Astrocyte (in vitro differentiated cells and primary cell): ENCODE results near the gene CRELD1. TPM values are rescaled to one million over a fixed set of nuclear protein-coding genes. Genes with fewer than 3 reads are reported as not detected.

ENCODE experiments used
- DNase-seq: peaks from one replicate; pipeline ENCODE4 v3.0.0-alpha.2; 2010; ENCODE audit warnings: low read depth
- FAIRE-seq: peaks from 2 replicates; lab custom pipeline; 2011; peaks lifted over from hg19 to GRCh38; lab: Jason Lieb, UNC
- H2AFZ ChIP-seq: 2 replicates; pipeline ENCODE4 v1.6.0; 2012; ENCODE audit warnings: low read depth, low read length, inconsistent platforms
- H3K27ac ChIP-seq: 2 replicates; pipeline ENCODE4 v1.5.1; 2011; ENCODE audit warnings: low read depth, low read length, inconsistent platforms
- H3K27me3 ChIP-seq: 2 replicates; pipeline ENCODE4 v1.6.0; 2011; ENCODE audit warnings: low read length, inconsistent platforms; ENCODE audit not compliant: insufficient read depth
- H3K36me3 ChIP-seq: 2 replicates; pipeline ENCODE4 v1.5.1; 2011; ENCODE audit warnings: low read length, inconsistent platforms; ENCODE audit not compliant: insufficient read depth
- H3K4me1 ChIP-seq: 2 replicates; pipeline ENCODE4 v1.5.1; 2011; ENCODE audit warnings: low read length, inconsistent platforms; ENCODE audit not compliant: insufficient read depth
- H3K4me2 ChIP-seq: 2 replicates; pipeline ENCODE4 v1.6.0; 2012; ENCODE audit warnings: low read length, inconsistent platforms
- H3K4me3 ChIP-seq: 2 replicates; pipeline ENCODE4 v1.5.1; 2011; ENCODE audit warnings: low read depth, mild to moderate bottlenecking, low read length, inconsistent platforms; ENCODE audit not compliant: insufficient read depth
- H3K79me2 ChIP-seq: 2 replicates; pipeline ENCODE4 v1.6.0; 2012; ENCODE audit warnings: mild to moderate bottlenecking, low read length, inconsistent platforms; ENCODE audit not compliant: insufficient read depth
- H3K9ac ChIP-seq: 2 replicates; pipeline ENCODE4 v1.6.0; 2012; ENCODE audit warnings: mild to moderate bottlenecking, low read length, inconsistent platforms
- H3K9me3 ChIP-seq: 2 replicates; pipeline ENCODE4 v1.5.1; 2012; ENCODE audit warnings: low read depth, mild to moderate bottlenecking, low read length, inconsistent platforms; ENCODE audit not compliant: insufficient read depth
- H4K20me1 ChIP-seq: 2 replicates; pipeline ENCODE4 v1.6.0; 2012; ENCODE audit warnings: low read length, inconsistent platforms; ENCODE audit not compliant: insufficient read depth
- H3K27ac Mint-ChIP-seq: one replicate; pipeline ENCODE4 v1.8.0; 2021; ENCODE audit warnings: mild to moderate bottlenecking, mixed read lengths; ENCODE audit not compliant: unreplicated experiment
- H3K27me3 Mint-ChIP-seq: one replicate; pipeline ENCODE4 v1.8.0; 2021; ENCODE audit warnings: low read depth, mixed read lengths; ENCODE audit not compliant: unreplicated experiment
- H3K36me3 Mint-ChIP-seq: one replicate; pipeline ENCODE4 v1.8.0; 2021; ENCODE audit warnings: low read depth, mixed read lengths; ENCODE audit not compliant: unreplicated experiment
- H3K4me1 Mint-ChIP-seq: one replicate; pipeline ENCODE4 v1.8.0; 2021; ENCODE audit warnings: low read depth, mixed read lengths; ENCODE audit not compliant: unreplicated experiment
- H3K4me3 Mint-ChIP-seq: one replicate; pipeline ENCODE4 v1.8.0; 2021; ENCODE audit warnings: mild to moderate bottlenecking, moderate library complexity, mixed read lengths; ENCODE audit not compliant: unreplicated experiment
- H3K9me3 Mint-ChIP-seq: one replicate; pipeline ENCODE4 v1.8.0; 2021; ENCODE audit warnings: mild to moderate bottlenecking, mixed read lengths; ENCODE audit not compliant: unreplicated experiment
- EZH2 ChIP-seq: IDR thresholded peaks from 2 replicates; pipeline ENCODE4 v1.6.1; 2012; ENCODE audit warnings: mild to moderate bottlenecking, low read length, inconsistent platforms; ENCODE audit not compliant: insufficient read depth
- total RNA-seq: library from RNA; stranded (reverse); gene quantifications from 2 replicates; pipeline ENCODE4 v1.2.1, GENCODE V29; 2021
- TF ChIP-seq, protein P1 (sequence below): IDR thresholded peaks from 2 replicates; pipeline ENCODE4 v1.5.1; 2011; ENCODE audit warnings: low read depth, mild to moderate bottlenecking, inconsistent platforms, low read length, moderate library complexity; ENCODE audit not compliant: insufficient read depth

The CRELD1 gene
- total RNA-seq, 1 donor from 2014 or later = 18.8 TPM

DNA sequence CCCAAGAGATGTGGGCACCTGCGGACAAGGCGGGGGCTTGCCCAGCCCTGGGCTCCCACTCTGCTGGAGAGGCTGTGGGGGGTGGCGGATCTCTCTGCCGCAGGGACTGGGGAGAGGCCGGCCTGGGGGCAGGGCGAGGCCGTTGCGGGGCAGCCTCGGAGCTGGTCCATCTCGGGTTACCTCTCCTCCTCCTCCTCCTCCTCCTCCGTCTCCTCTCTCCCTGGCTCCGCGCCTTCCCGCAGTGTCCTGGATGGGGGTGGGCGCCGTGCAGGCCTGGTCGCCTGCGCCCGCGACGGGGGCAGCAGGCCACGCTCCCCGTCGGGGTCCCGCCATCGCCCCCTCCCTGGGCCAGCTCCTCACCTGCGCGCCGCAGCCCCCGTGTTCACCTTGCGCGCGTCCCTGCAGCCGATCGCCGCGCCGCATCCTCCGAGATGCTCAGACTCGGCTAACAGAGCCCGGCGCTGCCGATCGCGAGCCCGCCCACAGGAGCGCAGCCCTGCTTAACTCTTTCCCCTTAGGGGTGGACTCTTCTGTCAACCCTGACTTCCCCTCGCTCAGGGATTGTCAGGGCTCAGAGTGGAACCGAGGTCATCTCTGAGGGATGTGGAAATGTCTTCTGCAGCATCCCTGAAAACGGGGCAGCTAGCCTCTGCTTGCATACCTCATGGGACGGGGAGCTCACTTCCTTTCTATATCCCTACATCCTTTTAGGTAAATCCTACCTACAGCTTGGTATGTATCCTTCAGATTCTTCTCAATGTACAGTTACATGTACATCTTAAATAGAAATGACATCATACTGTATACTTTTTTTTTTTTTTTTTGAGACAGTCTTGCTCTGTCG, 18.6 kb downstream of the CRELD1 start, which contains the start of gene PRRT3:
Gene PRRT3, minus strand, starts transcription at position 447 of the 844 bp plus-strand sequence. CDS start 2,293 bp downstream, outside the sequence.
- Mint-ChIP-seq H3K27me3 (peaks cover 22% of the 10 kb centered on the region), H3K9me3 (no peaks in the 10 kb centered on the region), H3K27ac (peak within 1 kb of the TSS; percentile 75), H3K4me3 (peak within 1 kb of the TSS; percentile 76), H3K4me1 (no peaks in the 10 kb centered on the region), H3K36me3 (peaks cover 5% of the 10 kb centered on the region)
- peak within 1 kb of the TSS; percentile 89 for H3K4me2 ChIP-seq
- H3K27ac ChIP-seq = no peak within 1 kb of the TSS
- no peak for FAIRE-seq
- peaks cover 7% of the 10 kb centered on the region for H3K4me1 ChIP-seq
- no peaks in the 10 kb centered on the region for H3K36me3 ChIP-seq
- no peak for TF ChIP-seq EZH2
- H3K9ac ChIP-seq = peak within 1 kb of the TSS; percentile 56
- no peaks in the 10 kb centered on the region for H3K27me3 ChIP-seq
- H3K9me3 ChIP-seq = no peaks in the 10 kb centered on the region
- no peaks in the 10 kb centered on the region for H3K79me2 ChIP-seq
- DNase-seq = peak; percentile 18
- no peaks in the 10 kb centered on the region for H4K20me1 ChIP-seq
- H2AFZ ChIP-seq = peak within 1 kb of the TSS; percentile 77
- H3K4me3 ChIP-seq = peak within 1 kb of the TSS; percentile 66

DNA sequence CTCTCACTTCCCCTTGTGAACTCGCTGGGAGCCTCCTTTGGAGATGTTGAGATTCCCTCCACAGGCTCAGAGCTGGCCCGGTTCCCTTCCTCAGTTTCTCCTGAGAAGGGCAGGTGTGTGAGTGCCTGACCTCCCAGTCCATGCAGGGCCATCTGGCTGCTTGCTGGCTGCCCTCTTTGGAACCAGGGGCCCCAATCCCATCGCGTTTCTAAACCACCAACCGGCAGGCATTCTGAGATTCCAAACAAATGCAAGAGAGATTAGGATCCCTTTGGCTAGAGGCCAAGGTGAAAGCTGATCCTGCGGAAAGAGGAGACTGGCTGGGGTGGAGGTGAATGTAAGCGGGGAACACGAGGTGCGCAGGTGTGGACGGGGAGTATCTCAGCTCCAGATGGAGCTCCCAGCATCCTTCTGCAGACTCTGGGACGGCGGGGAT, 21.5 kb downstream of the CRELD1 start:
- no peaks in the 10 kb centered on the region for H3K27me3 ChIP-seq
- peaks cover 7% of the 10 kb centered on the region for H3K4me1 ChIP-seq
- no peaks in the 10 kb centered on the region for H3K36me3 ChIP-seq
- no peaks in the 10 kb centered on the region for H4K20me1 ChIP-seq
- H3K27ac ChIP-seq = no peak overlapping the region
- H3K4me3 Mint-ChIP-seq = no peak overlapping the region
- no peak overlapping the region for H3K27ac Mint-ChIP-seq
- no peak overlapping the region for H3K4me3 ChIP-seq
- no peak overlapping the region for H3K9ac ChIP-seq
- H2AFZ ChIP-seq = no peak overlapping the region
- no peaks in the 10 kb centered on the region for H3K9me3 ChIP-seq
- no peaks in the 10 kb centered on the region for H3K9me3 Mint-ChIP-seq
- peaks cover 2% of the 10 kb centered on the region for H3K36me3 Mint-ChIP-seq
- FAIRE-seq = no peak
- H3K27me3 Mint-ChIP-seq = peaks cover 16% of the 10 kb centered on the region
- no peak overlapping the region for H3K4me2 ChIP-seq
- no peaks in the 10 kb centered on the region for H3K79me2 ChIP-seq
- TF ChIP-seq, protein P1, sequence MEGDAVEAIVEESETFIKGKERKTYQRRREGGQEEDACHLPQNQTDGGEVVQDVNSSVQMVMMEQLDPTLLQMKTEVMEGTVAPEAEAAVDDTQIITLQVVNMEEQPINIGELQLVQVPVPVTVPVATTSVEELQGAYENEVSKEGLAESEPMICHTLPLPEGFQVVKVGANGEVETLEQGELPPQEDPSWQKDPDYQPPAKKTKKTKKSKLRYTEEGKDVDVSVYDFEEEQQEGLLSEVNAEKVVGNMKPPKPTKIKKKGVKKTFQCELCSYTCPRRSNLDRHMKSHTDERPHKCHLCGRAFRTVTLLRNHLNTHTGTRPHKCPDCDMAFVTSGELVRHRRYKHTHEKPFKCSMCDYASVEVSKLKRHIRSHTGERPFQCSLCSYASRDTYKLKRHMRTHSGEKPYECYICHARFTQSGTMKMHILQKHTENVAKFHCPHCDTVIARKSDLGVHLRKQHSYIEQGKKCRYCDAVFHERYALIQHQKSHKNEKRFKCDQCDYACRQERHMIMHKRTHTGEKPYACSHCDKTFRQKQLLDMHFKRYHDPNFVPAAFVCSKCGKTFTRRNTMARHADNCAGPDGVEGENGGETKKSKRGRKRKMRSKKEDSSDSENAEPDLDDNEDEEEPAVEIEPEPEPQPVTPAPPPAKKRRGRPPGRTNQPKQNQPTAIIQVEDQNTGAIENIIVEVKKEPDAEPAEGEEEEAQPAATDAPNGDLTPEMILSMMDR = no peak
- TF ChIP-seq EZH2 = no peak
- DNase-seq = no peak
- H3K4me1 Mint-ChIP-seq = no peaks in the 10 kb centered on the region

DNA sequence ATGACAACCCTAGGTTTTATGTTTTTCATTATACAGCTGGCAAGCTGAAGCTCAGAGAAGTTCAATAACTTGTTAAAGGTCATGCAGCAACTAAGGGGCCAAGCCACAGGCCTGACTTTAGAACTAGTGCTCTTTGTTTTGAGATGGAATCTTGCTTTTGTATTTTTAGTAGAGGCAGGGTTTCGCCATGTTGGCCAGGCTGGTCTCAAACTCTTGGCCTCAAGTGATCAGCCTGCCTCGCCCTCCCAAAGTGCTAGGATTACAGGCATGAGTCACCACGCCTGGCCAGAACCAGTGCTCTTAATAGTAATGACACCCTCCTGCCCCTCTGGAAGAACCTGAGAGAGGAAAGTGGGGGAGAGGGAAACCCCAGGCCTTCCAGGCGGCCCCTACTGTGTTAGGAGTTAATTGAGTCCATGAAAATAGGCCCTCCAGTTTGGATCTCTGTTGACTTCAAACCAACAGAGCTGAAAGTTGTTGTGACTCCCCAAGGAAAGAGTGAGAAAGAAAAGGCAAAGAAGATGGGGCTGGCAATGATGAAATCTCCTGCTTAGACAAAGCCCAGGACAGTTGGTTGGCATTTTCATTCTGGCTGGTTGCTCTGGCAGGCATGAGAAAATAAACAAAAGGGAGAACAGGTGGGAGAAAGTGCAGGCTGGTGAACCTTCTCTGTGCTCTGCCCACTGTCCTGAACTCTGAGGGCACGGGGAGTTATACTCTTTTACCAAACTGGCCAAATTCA, 22.1 kb downstream of the CRELD1 start:
- H3K27me3 Mint-ChIP-seq = peaks cover 16% of the 10 kb centered on the region
- H3K27ac Mint-ChIP-seq = peak overlapping the region; percentile 62
- Histone ChIP-seq H3K4me3 (no peak overlapping the region), H3K36me3 (no peaks in the 10 kb centered on the region), H3K9me3 (no peaks in the 10 kb centered on the region), H3K79me2 (no peaks in the 10 kb centered on the region), H4K20me1 (no peaks in the 10 kb centered on the region), H3K9ac (no peak overlapping the region), H3K27me3 (no peaks in the 10 kb centered on the region), H3K4me1 (peaks cover 7% of the 10 kb centered on the region), H3K27ac (no peak overlapping the region), H3K4me2 (no peak overlapping the region), H2AFZ (no peak overlapping the region)
- H3K4me3 Mint-ChIP-seq = no peak overlapping the region
- DNase-seq = no peak
- TF ChIP-seq, protein P1 = no peak
- no peak for TF ChIP-seq EZH2
- no peaks in the 10 kb centered on the region for H3K36me3 Mint-ChIP-seq
- H3K4me1 Mint-ChIP-seq = no peaks in the 10 kb centered on the region
- FAIRE-seq = no peak
- H3K9me3 Mint-ChIP-seq = no peaks in the 10 kb centered on the region
